GM23338 (cell line): ENCODE results near the gene DPP10. TPM values are rescaled to one million over a fixed set of nuclear protein-coding genes. Genes with fewer than 3 reads are reported as not detected.

ENCODE experiments used
- ATAC-seq: fragments of 200-7000 bp; cut with Tn5 transposase; 3 replicates; pipeline ENCODE4 v1.9.1; 2020
- DNase-seq: peaks from one replicate; pipeline ENCODE4 v3.0.0-alpha.2; 2015; ENCODE audit warnings: low spot score
- H2AFZ ChIP-seq: fragments of 200-600 bp; sonication (generic); 2 replicates; pipeline ENCODE4 v1.8.0; 2016; ENCODE audit warnings: antibody characterized with exemption, mild to moderate bottlenecking, moderate library complexity
- H3F3A ChIP-seq: fragments of 200-600 bp; sonication (generic); replicated peaks from 2 replicates; pipeline ENCODE4 v1.8.0; 2017; ENCODE audit warnings: antibody characterized with exemption, mixed run types, low read depth
- H3K27ac ChIP-seq: fragments of 200-600 bp; sonication (generic); 2 replicates; pipeline ENCODE4 v1.6.1; 2016; ENCODE audit warnings: low read depth
- H3K27me3 ChIP-seq: fragments of 200-600 bp; sonication (generic); 2 replicates; pipeline ENCODE4 v1.8.0; 2016; ENCODE audit warnings: mild to moderate bottlenecking, mixed run types, moderate library complexity; ENCODE audit not compliant: insufficient read depth
- H3K36me3 ChIP-seq: fragments of 200-600 bp; sonication (generic); 2 replicates; pipeline ENCODE4 v1.8.0; 2016; ENCODE audit warnings: mild to moderate bottlenecking; ENCODE audit not compliant: insufficient read depth
- H3K4me1 ChIP-seq: fragments of 200-600 bp; sonication (generic); 2 replicates; pipeline ENCODE4 v1.8.0; 2016; ENCODE audit warnings: mild to moderate bottlenecking, moderate library complexity; ENCODE audit not compliant: insufficient read depth
- H3K4me2 ChIP-seq: fragments of 200-600 bp; sonication (generic); 2 replicates; pipeline ENCODE4 v1.7.1; 2017; ENCODE audit warnings: mixed run types
- H3K4me3 ChIP-seq: fragments of 200-600 bp; sonication (generic); 2 replicates; pipeline ENCODE4 v1.6.1; 2016; ENCODE audit warnings: mixed run types
- H3K79me2 ChIP-seq: fragments of 200-600 bp; sonication (generic); replicated peaks from 2 replicates; pipeline ENCODE4 v1.8.0; 2017; ENCODE audit warnings: mild to moderate bottlenecking; ENCODE audit not compliant: insufficient read depth
- H3K9me2 ChIP-seq: fragments of 200-600 bp; sonication (generic); 2 replicates; pipeline ENCODE4 v1.8.0; 2017; ENCODE audit not compliant: insufficient read depth
- H4K20me1 ChIP-seq: fragments of 200-600 bp; sonication (generic); replicated peaks from 2 replicates; pipeline ENCODE4 v1.8.0; 2017; ENCODE audit warnings: mild to moderate bottlenecking; ENCODE audit not compliant: insufficient read depth
- H3K27ac Mint-ChIP-seq: 2 replicates; pipeline ENCODE4 v1.8.0; 2020; ENCODE audit warnings: inconsistent platforms, mild to moderate bottlenecking, moderate library complexity, mixed read lengths
- H3K27me3 Mint-ChIP-seq: 3 replicates; pipeline ENCODE4 v1.8.0; 2022; ENCODE audit warnings: low read depth, mild to moderate bottlenecking, moderate library complexity, mixed read lengths, inconsistent platforms; ENCODE audit not compliant: insufficient read depth, poor library complexity
- H3K36me3 Mint-ChIP-seq: 3 replicates; pipeline ENCODE4 v1.8.0; 2021; ENCODE audit warnings: low read depth, mild to moderate bottlenecking, inconsistent platforms, moderate library complexity, mixed read lengths
- H3K4me1 Mint-ChIP-seq: 3 replicates; pipeline ENCODE4 v1.8.0; 2020; ENCODE audit warnings: mild to moderate bottlenecking, inconsistent platforms, mixed read lengths
- H3K4me3 Mint-ChIP-seq: 3 replicates; pipeline ENCODE4 v1.8.0; 2021; ENCODE audit warnings: moderate library complexity, mild to moderate bottlenecking, inconsistent platforms, mixed read lengths
- H3K9me3 Mint-ChIP-seq: 3 replicates; pipeline ENCODE4 v1.8.0; 2020; ENCODE audit warnings: moderate library complexity, mild to moderate bottlenecking, inconsistent platforms, mixed read lengths
- EZH2 ChIP-seq: fragments of 200-600 bp; sonication (generic); IDR thresholded peaks from one replicate; pipeline ENCODE4 v1.8.0; 2017; ENCODE audit warnings: antibody characterized with exemption, mild to moderate bottlenecking, low read depth; ENCODE audit not compliant: unreplicated experiment
- EZH2phosphoT487 ChIP-seq: fragments of 200-600 bp; sonication (generic); IDR thresholded peaks from one replicate; pipeline ENCODE4 v1.8.1; 2018; ENCODE audit warnings: antibody characterized with exemption; ENCODE audit not compliant: unreplicated experiment
- JUNB ChIP-seq: IDR thresholded peaks from one replicate; pipeline ENCODE4 v1.6.1; 2016; ENCODE audit warnings: antibody characterized with exemption; ENCODE audit not compliant: unreplicated experiment
- NANOG ChIP-seq: IDR thresholded peaks from 2 replicates; pipeline ENCODE4 v1.6.1; 2016; ENCODE audit warnings: antibody characterized with exemption, borderline replicate concordance
- POLR2AphosphoS5 ChIP-seq: IDR thresholded peaks from 2 replicates; pipeline ENCODE4 v1.6.1; 2016; ENCODE audit warnings: antibody characterized with exemption, low read depth
- ZNF114 ChIP-seq: fragments of 250-450 bp; sonication (Bioruptor Pico); IDR thresholded peaks from 2 replicates; pipeline ENCODE4 v1.5.0; 2020; ENCODE audit warnings: mild to moderate bottlenecking, moderate library complexity
- polyA plus RNA-seq: library from polyadenylated mRNA; unstranded; fragments of >200 nt; fragmentation: Nextera tagmentation; extraction: Ambion mirVana; gene quantifications from 2 replicates; pipeline ENCODE4 v1.2.1, GENCODE V29; 2016
- total RNA-seq: library from RNA; depleted of rRNA; stranded (reverse); fragments of >200 nt; shearing (Covaris generic); gene quantifications from 2 replicates; pipeline ENCODE4 v1.2.3, GENCODE V29; 2014
- TF ChIP-seq, protein P1 (sequence below), 2 experiments: fragments of 200-600 bp in 1 of 2; sonication (generic) in 1 of 2; conservative IDR thresholded peaks; 2 replicates each; pipeline versions ENCODE4 v1.5.1 to v1.6.1; 2016 to 2017; ENCODE audit warnings: antibody characterized with exemption in 2 of 2, low read depth in 2 of 2, mild to moderate bottlenecking in 2 of 2, moderate library complexity in 1 of 2
- TF ChIP-seq, protein P2 (sequence below): fragments of 250-450 bp; sonication (Bioruptor Pico); IDR thresholded peaks from 2 replicates; pipeline ENCODE4 v1.5.0; 2020; ENCODE audit warnings: mild to moderate bottlenecking, moderate library complexity
- TF ChIP-seq, protein P3 (sequence below): IDR thresholded peaks from one replicate; pipeline ENCODE4 v1.6.1; 2018; ENCODE audit warnings: antibody characterized with exemption; ENCODE audit not compliant: unreplicated experiment

Gene DPP10
- total and polyA plus RNA-seq, 2 experiments from 2014 or later = 3.6 to 14.8 TPM

DNA sequence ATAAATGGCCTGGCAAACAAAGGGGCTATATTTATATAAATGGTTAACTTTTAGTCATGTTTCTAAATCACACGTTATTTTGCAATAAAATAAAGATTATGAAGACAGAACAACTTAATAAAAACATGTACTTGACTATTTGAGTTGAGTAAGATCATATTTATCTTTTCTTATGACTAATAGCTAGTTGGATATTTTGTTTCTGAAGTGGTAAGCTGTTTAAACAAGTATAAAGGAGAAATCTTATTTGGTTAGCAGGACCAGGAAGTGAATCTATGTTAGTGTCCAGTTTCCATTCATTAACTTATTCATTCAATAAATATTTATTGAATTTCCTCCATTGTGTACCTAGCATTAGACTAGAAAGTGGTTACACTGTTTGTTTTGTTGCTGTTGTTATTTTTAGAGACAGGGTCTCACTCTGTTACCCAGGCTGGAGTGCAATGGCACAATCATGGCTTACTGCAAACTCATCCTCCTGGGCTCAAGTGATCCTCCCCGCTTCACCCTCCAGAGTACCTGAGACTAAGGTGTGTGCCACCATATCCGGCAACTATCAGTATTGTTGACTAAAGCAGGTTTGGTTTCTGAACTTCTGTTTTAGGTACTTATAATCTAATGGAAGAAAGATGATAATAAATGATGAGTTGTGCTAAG is 312.6 kb downstream of the DPP10 start:
- no peak overlapping the region; the same call in 1 of the 2 replicates for H2AFZ ChIP-seq
- H4K20me1 ChIP-seq = no peaks in the 10 kb centered on the region
- H3K27me3 ChIP-seq = no peaks in the 10 kb centered on the region
- no peaks in the 10 kb centered on the region for H3K4me1 ChIP-seq
- TF ChIP-seq, protein P1, sequence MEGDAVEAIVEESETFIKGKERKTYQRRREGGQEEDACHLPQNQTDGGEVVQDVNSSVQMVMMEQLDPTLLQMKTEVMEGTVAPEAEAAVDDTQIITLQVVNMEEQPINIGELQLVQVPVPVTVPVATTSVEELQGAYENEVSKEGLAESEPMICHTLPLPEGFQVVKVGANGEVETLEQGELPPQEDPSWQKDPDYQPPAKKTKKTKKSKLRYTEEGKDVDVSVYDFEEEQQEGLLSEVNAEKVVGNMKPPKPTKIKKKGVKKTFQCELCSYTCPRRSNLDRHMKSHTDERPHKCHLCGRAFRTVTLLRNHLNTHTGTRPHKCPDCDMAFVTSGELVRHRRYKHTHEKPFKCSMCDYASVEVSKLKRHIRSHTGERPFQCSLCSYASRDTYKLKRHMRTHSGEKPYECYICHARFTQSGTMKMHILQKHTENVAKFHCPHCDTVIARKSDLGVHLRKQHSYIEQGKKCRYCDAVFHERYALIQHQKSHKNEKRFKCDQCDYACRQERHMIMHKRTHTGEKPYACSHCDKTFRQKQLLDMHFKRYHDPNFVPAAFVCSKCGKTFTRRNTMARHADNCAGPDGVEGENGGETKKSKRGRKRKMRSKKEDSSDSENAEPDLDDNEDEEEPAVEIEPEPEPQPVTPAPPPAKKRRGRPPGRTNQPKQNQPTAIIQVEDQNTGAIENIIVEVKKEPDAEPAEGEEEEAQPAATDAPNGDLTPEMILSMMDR (conservative IDR thresholded peaks at IDR 0.05; ENCODE audit: low read depth in 2 of 2) = no peak
- TF ChIP-seq, protein P2, sequence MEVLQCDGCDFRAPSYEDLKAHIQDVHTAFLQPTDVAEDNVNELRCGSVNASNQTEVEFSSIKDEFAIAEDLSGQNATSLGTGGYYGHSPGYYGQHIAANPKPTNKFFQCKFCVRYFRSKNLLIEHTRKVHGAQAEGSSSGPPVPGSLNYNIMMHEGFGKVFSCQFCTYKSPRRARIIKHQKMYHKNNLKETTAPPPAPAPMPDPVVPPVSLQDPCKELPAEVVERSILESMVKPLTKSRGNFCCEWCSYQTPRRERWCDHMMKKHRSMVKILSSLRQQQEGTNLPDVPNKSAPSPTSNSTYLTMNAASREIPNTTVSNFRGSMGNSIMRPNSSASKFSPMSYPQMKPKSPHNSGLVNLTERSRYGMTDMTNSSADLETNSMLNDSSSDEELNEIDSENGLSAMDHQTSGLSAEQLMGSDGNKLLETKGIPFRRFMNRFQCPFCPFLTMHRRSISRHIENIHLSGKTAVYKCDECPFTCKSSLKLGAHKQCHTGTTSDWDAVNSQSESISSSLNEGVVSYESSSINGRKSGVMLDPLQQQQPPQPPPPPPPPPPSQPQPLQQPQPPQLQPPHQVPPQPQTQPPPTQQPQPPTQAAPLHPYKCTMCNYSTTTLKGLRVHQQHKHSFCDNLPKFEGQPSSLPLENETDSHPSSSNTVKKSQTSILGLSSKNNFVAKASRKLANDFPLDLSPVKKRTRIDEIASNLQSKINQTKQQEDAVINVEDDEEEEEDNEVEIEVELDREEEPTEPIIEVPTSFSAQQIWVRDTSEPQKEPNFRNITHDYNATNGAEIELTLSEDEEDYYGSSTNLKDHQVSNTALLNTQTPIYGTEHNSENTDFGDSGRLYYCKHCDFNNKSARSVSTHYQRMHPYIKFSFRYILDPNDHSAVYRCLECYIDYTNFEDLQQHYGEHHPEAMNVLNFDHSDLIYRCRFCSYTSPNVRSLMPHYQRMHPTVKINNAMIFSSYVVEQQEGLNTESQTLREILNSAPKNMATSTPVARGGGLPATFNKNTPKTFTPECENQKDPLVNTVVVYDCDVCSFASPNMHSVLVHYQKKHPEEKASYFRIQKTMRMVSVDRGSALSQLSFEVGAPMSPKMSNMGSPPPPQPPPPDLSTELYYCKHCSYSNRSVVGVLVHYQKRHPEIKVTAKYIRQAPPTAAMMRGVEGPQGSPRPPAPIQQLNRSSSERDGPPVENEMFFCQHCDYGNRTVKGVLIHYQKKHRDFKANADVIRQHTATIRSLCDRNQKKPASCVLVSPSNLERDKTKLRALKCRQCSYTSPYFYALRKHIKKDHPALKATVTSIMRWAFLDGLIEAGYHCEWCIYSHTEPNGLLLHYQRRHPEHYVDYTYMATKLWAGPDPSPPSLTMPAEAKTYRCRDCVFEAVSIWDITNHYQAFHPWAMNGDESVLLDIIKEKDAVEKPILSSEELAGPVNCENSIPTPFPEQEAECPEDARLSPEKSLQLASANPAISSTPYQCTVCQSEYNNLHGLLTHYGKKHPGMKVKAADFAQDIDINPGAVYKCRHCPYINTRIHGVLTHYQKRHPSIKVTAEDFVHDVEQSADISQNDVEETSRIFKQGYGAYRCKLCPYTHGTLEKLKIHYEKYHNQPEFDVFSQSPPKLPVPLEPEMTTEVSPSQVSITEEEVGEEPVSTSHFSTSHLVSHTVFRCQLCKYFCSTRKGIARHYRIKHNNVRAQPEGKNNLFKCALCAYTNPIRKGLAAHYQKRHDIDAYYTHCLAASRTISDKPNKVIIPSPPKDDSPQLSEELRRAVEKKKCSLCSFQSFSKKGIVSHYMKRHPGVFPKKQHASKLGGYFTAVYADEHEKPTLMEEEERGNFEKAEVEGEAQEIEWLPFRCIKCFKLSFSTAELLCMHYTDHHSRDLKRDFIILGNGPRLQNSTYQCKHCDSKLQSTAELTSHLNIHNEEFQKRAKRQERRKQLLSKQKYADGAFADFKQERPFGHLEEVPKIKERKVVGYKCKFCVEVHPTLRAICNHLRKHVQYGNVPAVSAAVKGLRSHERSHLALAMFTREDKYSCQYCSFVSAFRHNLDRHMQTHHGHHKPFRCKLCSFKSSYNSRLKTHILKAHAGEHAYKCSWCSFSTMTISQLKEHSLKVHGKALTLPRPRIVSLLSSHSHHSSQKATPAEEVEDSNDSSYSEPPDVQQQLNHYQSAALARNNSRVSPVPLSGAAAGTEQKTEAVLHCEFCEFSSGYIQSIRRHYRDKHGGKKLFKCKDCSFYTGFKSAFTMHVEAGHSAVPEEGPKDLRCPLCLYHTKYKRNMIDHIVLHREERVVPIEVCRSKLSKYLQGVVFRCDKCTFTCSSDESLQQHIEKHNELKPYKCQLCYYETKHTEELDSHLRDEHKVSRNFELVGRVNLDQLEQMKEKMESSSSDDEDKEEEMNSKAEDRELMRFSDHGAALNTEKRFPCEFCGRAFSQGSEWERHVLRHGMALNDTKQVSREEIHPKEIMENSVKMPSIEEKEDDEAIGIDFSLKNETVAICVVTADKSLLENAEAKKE (CRISPR knock-in tag) = no peak
- no peak for TF ChIP-seq EZH2
- TF ChIP-seq JUNB = no peak
- TF ChIP-seq NANOG = no peak
- TF ChIP-seq, protein P3, sequence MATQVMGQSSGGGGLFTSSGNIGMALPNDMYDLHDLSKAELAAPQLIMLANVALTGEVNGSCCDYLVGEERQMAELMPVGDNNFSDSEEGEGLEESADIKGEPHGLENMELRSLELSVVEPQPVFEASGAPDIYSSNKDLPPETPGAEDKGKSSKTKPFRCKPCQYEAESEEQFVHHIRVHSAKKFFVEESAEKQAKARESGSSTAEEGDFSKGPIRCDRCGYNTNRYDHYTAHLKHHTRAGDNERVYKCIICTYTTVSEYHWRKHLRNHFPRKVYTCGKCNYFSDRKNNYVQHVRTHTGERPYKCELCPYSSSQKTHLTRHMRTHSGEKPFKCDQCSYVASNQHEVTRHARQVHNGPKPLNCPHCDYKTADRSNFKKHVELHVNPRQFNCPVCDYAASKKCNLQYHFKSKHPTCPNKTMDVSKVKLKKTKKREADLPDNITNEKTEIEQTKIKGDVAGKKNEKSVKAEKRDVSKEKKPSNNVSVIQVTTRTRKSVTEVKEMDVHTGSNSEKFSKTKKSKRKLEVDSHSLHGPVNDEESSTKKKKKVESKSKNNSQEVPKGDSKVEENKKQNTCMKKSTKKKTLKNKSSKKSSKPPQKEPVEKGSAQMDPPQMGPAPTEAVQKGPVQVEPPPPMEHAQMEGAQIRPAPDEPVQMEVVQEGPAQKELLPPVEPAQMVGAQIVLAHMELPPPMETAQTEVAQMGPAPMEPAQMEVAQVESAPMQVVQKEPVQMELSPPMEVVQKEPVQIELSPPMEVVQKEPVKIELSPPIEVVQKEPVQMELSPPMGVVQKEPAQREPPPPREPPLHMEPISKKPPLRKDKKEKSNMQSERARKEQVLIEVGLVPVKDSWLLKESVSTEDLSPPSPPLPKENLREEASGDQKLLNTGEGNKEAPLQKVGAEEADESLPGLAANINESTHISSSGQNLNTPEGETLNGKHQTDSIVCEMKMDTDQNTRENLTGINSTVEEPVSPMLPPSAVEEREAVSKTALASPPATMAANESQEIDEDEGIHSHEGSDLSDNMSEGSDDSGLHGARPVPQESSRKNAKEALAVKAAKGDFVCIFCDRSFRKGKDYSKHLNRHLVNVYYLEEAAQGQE = no peak
- TF ChIP-seq EZH2phosphoT487 = no peak
- no peak for TF ChIP-seq ZNF114 (CRISPR knock-in tag)
- TF ChIP-seq POLR2AphosphoS5 = no peak
- peaks cover 2% of the 10 kb centered on the region for H3K27me3 Mint-ChIP-seq
- H3K36me3 Mint-ChIP-seq = no peaks in the 10 kb centered on the region
- no peaks in the 10 kb centered on the region for H3K9me2 ChIP-seq
- no peak overlapping the region for H3K4me3 Mint-ChIP-seq
- H3K27ac ChIP-seq = no peak overlapping the region
- H3F3A ChIP-seq = no peaks in the 10 kb centered on the region
- no peaks in the 10 kb centered on the region for H3K4me1 Mint-ChIP-seq
- no peak overlapping the region for H3K4me2 ChIP-seq
- DNase-seq = no peak
- H3K79me2 ChIP-seq = no peaks in the 10 kb centered on the region
- no peak overlapping the region for H3K4me3 ChIP-seq
- H3K9me3 Mint-ChIP-seq = peaks cover 7% of the 10 kb centered on the region
- H3K36me3 ChIP-seq = no peaks in the 10 kb centered on the region
- H3K27ac Mint-ChIP-seq = no peak overlapping the region
- no peak for ATAC-seq
